ENCODE results near the gene GPR15.

Gene GPR15

DNA sequence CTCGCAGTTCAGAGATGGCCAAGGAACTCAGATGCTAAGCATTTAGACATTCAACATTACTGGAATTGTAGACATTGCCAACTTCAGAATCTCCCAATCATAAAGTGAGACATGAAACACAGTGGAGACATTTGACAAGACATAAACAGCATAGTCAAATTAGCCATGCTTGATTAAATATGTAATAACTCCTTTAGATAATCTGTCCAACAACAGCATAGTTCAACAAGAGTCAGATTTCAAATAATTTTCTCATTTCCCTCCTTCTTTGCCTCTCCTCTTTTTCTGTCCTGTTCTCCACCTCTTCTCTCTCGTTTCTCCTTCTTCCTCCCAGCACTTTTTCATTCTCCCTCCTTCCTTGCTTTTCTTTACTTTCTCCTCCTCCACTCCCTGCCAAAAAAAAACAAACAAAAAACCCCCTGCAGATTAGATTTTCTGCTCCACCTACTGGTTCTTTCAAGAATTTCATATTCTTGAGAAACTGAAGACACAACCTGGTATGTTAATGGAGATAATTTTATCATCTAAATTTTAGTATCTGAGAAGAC lies 41.5 kb downstream of the GPR15 start:
- DNase-seq: no peak
- Histone ChIP-seq H3K27me3 (no peaks in the 10 kb centered on the region), H3K36me3 (no peaks in the 10 kb centered on the region), H3K9me3 (no peaks in the 10 kb centered on the region), H3K4me3 (ENCODE audit: low read depth, low read length) (no peak overlapping the region), H3K4me1 (no peaks in the 10 kb centered on the region)
- TF ChIP-seq, protein P1, sequence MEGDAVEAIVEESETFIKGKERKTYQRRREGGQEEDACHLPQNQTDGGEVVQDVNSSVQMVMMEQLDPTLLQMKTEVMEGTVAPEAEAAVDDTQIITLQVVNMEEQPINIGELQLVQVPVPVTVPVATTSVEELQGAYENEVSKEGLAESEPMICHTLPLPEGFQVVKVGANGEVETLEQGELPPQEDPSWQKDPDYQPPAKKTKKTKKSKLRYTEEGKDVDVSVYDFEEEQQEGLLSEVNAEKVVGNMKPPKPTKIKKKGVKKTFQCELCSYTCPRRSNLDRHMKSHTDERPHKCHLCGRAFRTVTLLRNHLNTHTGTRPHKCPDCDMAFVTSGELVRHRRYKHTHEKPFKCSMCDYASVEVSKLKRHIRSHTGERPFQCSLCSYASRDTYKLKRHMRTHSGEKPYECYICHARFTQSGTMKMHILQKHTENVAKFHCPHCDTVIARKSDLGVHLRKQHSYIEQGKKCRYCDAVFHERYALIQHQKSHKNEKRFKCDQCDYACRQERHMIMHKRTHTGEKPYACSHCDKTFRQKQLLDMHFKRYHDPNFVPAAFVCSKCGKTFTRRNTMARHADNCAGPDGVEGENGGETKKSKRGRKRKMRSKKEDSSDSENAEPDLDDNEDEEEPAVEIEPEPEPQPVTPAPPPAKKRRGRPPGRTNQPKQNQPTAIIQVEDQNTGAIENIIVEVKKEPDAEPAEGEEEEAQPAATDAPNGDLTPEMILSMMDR (IDR thresholded peaks at IDR 0.05; ENCODE audit: low read depth, low read length): peak; percentile 59

DNA sequence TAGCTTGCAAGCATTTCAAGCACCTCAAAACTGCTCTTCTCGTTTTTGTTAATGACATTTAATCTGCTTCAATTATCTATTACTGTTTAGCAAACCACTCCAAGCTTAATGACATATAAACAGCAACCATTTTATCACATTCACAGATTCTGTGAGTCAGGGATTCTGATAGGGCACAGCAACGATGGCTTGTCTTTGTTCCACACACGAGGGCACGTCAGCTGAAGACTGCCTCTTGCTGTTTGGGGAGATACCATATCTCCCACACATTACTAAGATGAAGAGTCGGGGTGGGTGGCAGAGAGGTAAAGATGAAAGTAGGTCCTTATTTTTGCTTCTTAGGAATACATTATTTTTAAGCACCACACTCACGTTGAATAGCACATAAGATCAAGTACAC lies 42.4 kb downstream of the GPR15 start:
- Histone ChIP-seq H3K4me3 (ENCODE audit: low read depth, low read length) (no peak overlapping the region), H3K36me3 (peaks cover 4% of the 10 kb centered on the region; the same call in 1 of the 2 replicates), H3K27me3 (no peaks in the 10 kb centered on the region), H3K9me3 (no peaks in the 10 kb centered on the region), H3K4me1 (no peaks in the 10 kb centered on the region)
- TF ChIP-seq, protein P1 (IDR thresholded peaks at IDR 0.05; ENCODE audit: low read depth, low read length): no peak
- no peak for DNase-seq

DNA sequence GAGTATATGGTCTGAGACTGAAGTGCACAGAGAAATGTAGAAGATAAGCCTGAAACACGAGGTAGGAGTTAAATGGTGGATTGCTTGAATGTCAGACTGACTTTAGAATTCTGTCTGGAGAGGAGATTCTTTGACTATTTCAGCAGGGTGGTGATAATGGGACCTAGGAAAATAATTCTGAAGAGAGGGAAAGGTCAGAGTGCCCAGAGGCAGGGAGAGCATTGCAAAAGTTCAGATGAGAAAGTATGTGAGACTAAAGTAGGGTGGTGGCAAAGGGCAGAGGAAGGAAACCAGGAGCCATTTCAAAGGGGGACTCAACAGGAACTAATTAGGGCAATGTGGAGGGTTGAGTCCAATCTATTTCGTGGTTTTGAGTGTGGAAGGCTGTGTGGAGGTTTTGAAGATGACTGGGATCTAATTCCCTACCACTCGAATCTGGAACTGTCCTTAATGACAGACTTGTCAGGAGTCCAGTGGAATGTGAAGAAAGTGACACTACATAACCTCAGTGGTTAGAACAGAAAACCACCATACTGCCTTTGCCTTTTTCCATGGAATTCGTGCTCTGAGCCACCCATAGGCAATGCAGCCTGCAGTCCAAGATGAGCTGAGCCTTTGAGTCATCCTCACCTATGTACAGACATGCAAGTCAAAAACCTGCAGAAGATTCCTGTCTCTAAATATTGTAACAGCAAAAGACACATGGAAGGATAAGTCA lies 45.6 kb downstream of the GPR15 start:
- TF ChIP-seq, protein P1 (IDR thresholded peaks at IDR 0.05; ENCODE audit: low read depth, low read length): no peak
- Histone ChIP-seq H3K9me3 (no peaks in the 10 kb centered on the region), H3K4me3 (ENCODE audit: low read depth, low read length) (no peak overlapping the region), H3K4me1 (no peaks in the 10 kb centered on the region), H3K36me3 (peaks cover 8% of the 10 kb centered on the region; the same call in 1 of the 2 replicates), H3K27me3 (no peaks in the 10 kb centered on the region)
- no peak for DNase-seq

GRCh38 chr3:98580401-98581386 lies 48.9 kb downstream of the GPR15 start:
- Histone ChIP-seq H3K9me3 (no peaks in the 10 kb centered on the region), H3K4me1 (no peaks in the 10 kb centered on the region), H3K36me3 (peaks cover 8% of the 10 kb centered on the region; the same call in 1 of the 2 replicates), H3K27me3 (no peaks in the 10 kb centered on the region), H3K4me3 (ENCODE audit: low read depth, low read length) (no peak overlapping the region)
- DNase-seq: no peak
- TF ChIP-seq, protein P1 (IDR thresholded peaks at IDR 0.05; ENCODE audit: low read depth, low read length): no peak

DNA sequence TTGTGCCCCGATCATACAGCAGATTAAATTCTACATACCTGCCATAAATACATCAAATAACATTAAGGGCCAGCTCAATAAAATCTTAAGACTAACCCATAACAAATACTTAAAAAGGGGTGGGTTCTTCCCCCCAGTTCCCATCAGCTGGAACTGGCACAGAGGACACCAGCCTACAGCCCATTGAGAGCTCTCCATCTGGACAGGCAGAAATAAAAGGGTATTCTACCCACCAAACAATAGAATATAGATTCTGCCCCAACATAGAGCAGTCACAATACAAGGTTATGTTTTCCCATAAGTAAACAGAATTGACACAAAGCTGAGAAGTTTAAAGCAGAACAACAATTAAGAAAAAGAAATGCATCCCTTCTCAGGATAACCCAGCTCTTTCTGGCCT lies 49.7 kb downstream of the GPR15 start:
- peaks cover 11% of the 10 kb centered on the region; the same call in 1 of the 2 replicates for H3K36me3 ChIP-seq
- H3K4me3 ChIP-seq (ENCODE audit: low read depth, low read length): no peak overlapping the region
- H3K4me1 ChIP-seq: no peaks in the 10 kb centered on the region
- H3K27me3 ChIP-seq: no peaks in the 10 kb centered on the region
- DNase-seq: no peak
- no peaks in the 10 kb centered on the region for H3K9me3 ChIP-seq
- TF ChIP-seq, protein P1 (IDR thresholded peaks at IDR 0.05; ENCODE audit: low read depth, low read length): no peak

Measured in BE2C (cell line).